ENCODE results near the gene RSRC1. TPM values are rescaled to one million over a fixed set of nuclear protein-coding genes. Genes with fewer than 3 reads are reported as not detected.

RSRC1 gene
- total and polyA plus RNA-seq, 2 of the 8 experiments (the other 6 are each of a cell fraction or from before 2014, with no cell fraction given): 2.0 to 27.9 TPM

DNA sequence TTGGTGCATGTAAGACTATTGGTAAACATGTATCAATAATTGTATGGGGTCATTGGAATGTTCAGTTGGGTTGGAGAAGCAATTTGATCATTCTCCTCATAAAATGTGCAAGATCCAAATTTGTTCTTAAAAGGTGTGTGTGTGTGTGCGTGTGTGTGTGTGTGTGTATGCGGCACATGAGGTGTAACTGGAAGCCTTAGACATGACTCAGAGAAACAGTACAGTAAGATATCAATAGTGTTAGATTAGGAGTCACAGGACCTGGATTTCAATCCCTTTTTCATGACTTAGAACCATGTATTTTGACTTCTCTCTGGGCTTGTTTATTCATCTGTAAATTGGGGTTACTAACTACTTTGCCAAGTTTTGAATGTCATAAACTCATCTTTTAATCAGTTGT, 38.3 kb downstream of the RSRC1 start:
- POLR2A ChIA-PET (ENCODE audit: partially characterized antibody): interaction anchor here (0.6 kb wide), 1 partner anchor 623 kb away, joined by 5 read pairs; no protein-coding TSS in a partner anchor
- no peaks in the 10 kb centered on the region for H3K27me3 ChIP-seq (replicated peaks in 1 of 4; ENCODE audit: control insufficient read depth in 3 of 4, extremely low read depth in 1 of 4, insufficient read depth in 3 of 4, low read length in 3 of 4)

More for the DNA sequence above, 38.3 kb downstream of the RSRC1 start:
- Histone ChIP-seq H3K4me2 (ENCODE audit: insufficient read depth in 1 of 2, low read depth in 2 of 2, low read length in 2 of 2) (no peak overlapping the region), H4K91ac (replicated peaks; ENCODE audit: insufficient read length, low read length) (no peak overlapping the region), H2BK120ac (replicated peaks; ENCODE audit: low read depth, low read length) (no peak overlapping the region), H2BK15ac (ENCODE audit: low read length) (no peak overlapping the region), H3K36me3 (ENCODE audit: control insufficient read depth in 2 of 4, insufficient read depth in 4 of 4, low read length in 3 of 4) (no peaks in the 10 kb centered on the region), H4K20me1 (replicated peaks in 1 of 2; ENCODE audit: control insufficient read depth in 1 of 2, insufficient read depth in 2 of 2, low read length in 2 of 2) (no peaks in the 10 kb centered on the region), H3K4me3 (ENCODE audit: extremely low read depth in 1 of 4, insufficient read depth in 2 of 4, low read depth in 3 of 4, low read length in 4 of 4) (no peak overlapping the region), H3K79me1 (ENCODE audit: low read depth, low read length) (no peaks in the 10 kb centered on the region), H3K9me3 (ENCODE audit: insufficient read depth in 2 of 2, low read depth in 1 of 2, low read length in 1 of 2) (no peaks in the 10 kb centered on the region), H2AK5ac (ENCODE audit: low read depth, low read length) (no peak overlapping the region), H3K18ac (ENCODE audit: extremely low read depth, low read length) (no peak overlapping the region), H2BK20ac (ENCODE audit: low read length) (no peak overlapping the region), H3K23me2 (ENCODE audit: low read depth, low read length) (no peaks in the 10 kb centered on the region), H4K8ac (ENCODE audit: extremely low read depth, insufficient read depth, low read length) (no peak overlapping the region), H2BK12ac (ENCODE audit: low read depth, low read length) (no peak overlapping the region), H3K14ac (ENCODE audit: insufficient read length) (no peak overlapping the region), H3K4me1 (replicated peaks in 1 of 4; ENCODE audit: control insufficient read depth in 3 of 4, insufficient read depth in 4 of 4, low read length in 3 of 4) (no peaks in the 10 kb centered on the region), H4K5ac (ENCODE audit: insufficient read length, low read depth, low read length) (no peak overlapping the region), H3K27ac (ENCODE audit: low read depth, low read length) (no peak overlapping the region), H3K79me2 (ENCODE audit: control insufficient read depth in 1 of 2, insufficient read depth in 2 of 2, low read length in 2 of 2) (no peaks in the 10 kb centered on the region), H3K23ac (ENCODE audit: insufficient read length) (no peak overlapping the region), H3K9ac (replicated peaks in 1 of 4; ENCODE audit: extremely low read depth in 1 of 4, low read depth in 3 of 4, low read length in 3 of 4) (no peak overlapping the region), H2BK5ac (ENCODE audit: low read depth, low read length) (no peak overlapping the region), H2AFZ (ENCODE audit: low read length) (no peak overlapping the region), H3K4ac (replicated peaks; ENCODE audit: insufficient read length, low read depth, low read length) (no peak overlapping the region), H3K56ac (replicated peaks; ENCODE audit: insufficient read length, low read depth, low read length) (no peak overlapping the region)
- CTCF ChIA-PET (ENCODE audit: partially characterized antibody): no interaction called here
- FAIRE-seq (no peak), DNase-seq (ENCODE audit: low read depth in 1 of 2, low spot score in 2 of 2) (no peak)
- TF ChIP-seq TAF1 (IDR thresholded peaks at IDR 0.05; ENCODE audit: low read depth, low read length): no peak
- TF ChIP-seq ASH2L (IDR thresholded peaks at IDR 0.05; ENCODE audit: low read length): no peak
- TF ChIP-seq BRCA1 (IDR thresholded peaks at IDR 0.05; ENCODE audit: low read depth, low read length): no peak
- no peak for TF ChIP-seq SIX5 (IDR thresholded peaks at IDR 0.05; ENCODE audit: low read depth, low read length)
- TF ChIP-seq SIN3A (conservative IDR thresholded peaks at IDR 0.05 in 1 of 2, IDR thresholded peaks at IDR 0.05 in 1 of 2; ENCODE audit: low read depth in 1 of 2, low read length in 2 of 2): no peak
- TF ChIP-seq CBX8 (IDR thresholded peaks at IDR 0.05; ENCODE audit: borderline replicate concordance, low read depth, low read length): no peak
- no peak for TF ChIP-seq TBP (IDR thresholded peaks at IDR 0.05; ENCODE audit: low read depth, low read length)
- TF ChIP-seq SP4 (IDR thresholded peaks at IDR 0.05; ENCODE audit: low read length): no peak
- no peak for TF ChIP-seq SP1 (IDR thresholded peaks at IDR 0.05; ENCODE audit: low read depth, low read length)
- TF ChIP-seq NANOG (IDR thresholded peaks at IDR 0.05; ENCODE audit: insufficient read depth, low read depth, low read length, poor library complexity, severe bottlenecking): no peak
- no peak for TF ChIP-seq SAP30 (IDR thresholded peaks at IDR 0.05; ENCODE audit: insufficient read depth, insufficient replicate concordance, low read length)
- no peak for TF ChIP-seq POU5F1 (IDR thresholded peaks at IDR 0.05; ENCODE audit: low read depth, low read length)
- no peak for TF ChIP-seq SIRT6 (IDR thresholded peaks at IDR 0.05; ENCODE audit: low read length)
- 75% methylated on average over 2 of the region's 2 CpGs; no CpG with 5 or more reads in 1 of the 2 experiments for WGBS, 2 experiments (ENCODE audit: extremely low coverage in 1 of 2, insufficient coverage in 1 of 2, insufficient read length in 1 of 2, insufficient replicate concordance in 2 of 2, low coverage in 1 of 2, low lambda C conversion rate in 2 of 2, missing lambda C conversion rate in 1 of 2)

Measured in H1 (cell line).